Liver (tissue), 3 donors: ENCODE data around the gene DPY30.

Source experiments
- CTCF ChIP-seq: fragments of 150-350 bp; IDR thresholded peaks from 2 replicates; pipeline ENCODE4 v1.5.1; 2017; ENCODE audit warnings: improper control_type of control experiment, low read depth, low read length; ENCODE audit not compliant: missing input control
- EGR1 ChIP-seq, 2 donors: IDR thresholded peaks; 2 replicates each; pipeline ENCODE4 v1.6.1; 2016 to 2018; ENCODE audit warnings: antibody characterized with exemption in 2 of 2, low read depth in 2 of 2
- FOXA2 ChIP-seq: IDR thresholded peaks from 2 replicates; pipeline ENCODE4 v1.6.1; 2016; ENCODE audit warnings: antibody characterized with exemption
- JUND ChIP-seq, 2 donors: IDR thresholded peaks; 2 replicates each; pipeline ENCODE4 v1.6.1; 2016; ENCODE audit warnings: antibody characterized with exemption in 2 of 2
- RAD21 ChIP-seq, 2 donors: IDR thresholded peaks; 2 replicates each; pipeline ENCODE4 v1.6.1; 2016; ENCODE audit warnings: antibody characterized with exemption in 2 of 2, mild to moderate bottlenecking in 2 of 2
- SP1 ChIP-seq: IDR thresholded peaks from 2 replicates; pipeline ENCODE4 v1.6.1; 2018; ENCODE audit warnings: antibody characterized with exemption, mild to moderate bottlenecking
- TAF1 ChIP-seq: conservative IDR thresholded peaks from 2 replicates; pipeline ENCODE4 v1.6.1; 2016; ENCODE audit warnings: antibody characterized with exemption, mild to moderate bottlenecking
- TF ChIP-seq, protein P1 (sequence below): IDR thresholded peaks from 2 replicates; pipeline ENCODE4 v1.6.1; 2016; ENCODE audit warnings: antibody characterized with exemption, mild to moderate bottlenecking
- donor health status: healthy.
- donor health status: healthy.

GRCh38 chr2:32074134-32074506 lies 34.5 kb upstream of the DPY30 start:
- no peak for TF ChIP-seq CTCF
- TF ChIP-seq SP1, result no peak
- TF ChIP-seq TAF1, result no peak
- TF ChIP-seq RAD21 (IDR thresholded peaks at IDR 0.05), result no peak
- TF ChIP-seq JUND (IDR thresholded peaks at IDR 0.05), result no peak
- TF ChIP-seq FOXA2, result no peak
- TF ChIP-seq EGR1 (IDR thresholded peaks at IDR 0.05; ENCODE audit: low read depth in 2 of 2), result no peak
- TF ChIP-seq, protein P1, sequence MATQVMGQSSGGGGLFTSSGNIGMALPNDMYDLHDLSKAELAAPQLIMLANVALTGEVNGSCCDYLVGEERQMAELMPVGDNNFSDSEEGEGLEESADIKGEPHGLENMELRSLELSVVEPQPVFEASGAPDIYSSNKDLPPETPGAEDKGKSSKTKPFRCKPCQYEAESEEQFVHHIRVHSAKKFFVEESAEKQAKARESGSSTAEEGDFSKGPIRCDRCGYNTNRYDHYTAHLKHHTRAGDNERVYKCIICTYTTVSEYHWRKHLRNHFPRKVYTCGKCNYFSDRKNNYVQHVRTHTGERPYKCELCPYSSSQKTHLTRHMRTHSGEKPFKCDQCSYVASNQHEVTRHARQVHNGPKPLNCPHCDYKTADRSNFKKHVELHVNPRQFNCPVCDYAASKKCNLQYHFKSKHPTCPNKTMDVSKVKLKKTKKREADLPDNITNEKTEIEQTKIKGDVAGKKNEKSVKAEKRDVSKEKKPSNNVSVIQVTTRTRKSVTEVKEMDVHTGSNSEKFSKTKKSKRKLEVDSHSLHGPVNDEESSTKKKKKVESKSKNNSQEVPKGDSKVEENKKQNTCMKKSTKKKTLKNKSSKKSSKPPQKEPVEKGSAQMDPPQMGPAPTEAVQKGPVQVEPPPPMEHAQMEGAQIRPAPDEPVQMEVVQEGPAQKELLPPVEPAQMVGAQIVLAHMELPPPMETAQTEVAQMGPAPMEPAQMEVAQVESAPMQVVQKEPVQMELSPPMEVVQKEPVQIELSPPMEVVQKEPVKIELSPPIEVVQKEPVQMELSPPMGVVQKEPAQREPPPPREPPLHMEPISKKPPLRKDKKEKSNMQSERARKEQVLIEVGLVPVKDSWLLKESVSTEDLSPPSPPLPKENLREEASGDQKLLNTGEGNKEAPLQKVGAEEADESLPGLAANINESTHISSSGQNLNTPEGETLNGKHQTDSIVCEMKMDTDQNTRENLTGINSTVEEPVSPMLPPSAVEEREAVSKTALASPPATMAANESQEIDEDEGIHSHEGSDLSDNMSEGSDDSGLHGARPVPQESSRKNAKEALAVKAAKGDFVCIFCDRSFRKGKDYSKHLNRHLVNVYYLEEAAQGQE, result no peak
